HG02571 (cell line): ENCODE data around the gene BRD7.

Source experiments
- ATAC-seq: cut with Tn5 transposase; IDR thresholded peaks from one replicate; pipeline ENCODE4 v1.9.1; 2021; ENCODE audit warnings: mild to moderate bottlenecking, moderate library complexity; ENCODE audit not compliant: unreplicated experiment

Gene BRD7

DNA sequence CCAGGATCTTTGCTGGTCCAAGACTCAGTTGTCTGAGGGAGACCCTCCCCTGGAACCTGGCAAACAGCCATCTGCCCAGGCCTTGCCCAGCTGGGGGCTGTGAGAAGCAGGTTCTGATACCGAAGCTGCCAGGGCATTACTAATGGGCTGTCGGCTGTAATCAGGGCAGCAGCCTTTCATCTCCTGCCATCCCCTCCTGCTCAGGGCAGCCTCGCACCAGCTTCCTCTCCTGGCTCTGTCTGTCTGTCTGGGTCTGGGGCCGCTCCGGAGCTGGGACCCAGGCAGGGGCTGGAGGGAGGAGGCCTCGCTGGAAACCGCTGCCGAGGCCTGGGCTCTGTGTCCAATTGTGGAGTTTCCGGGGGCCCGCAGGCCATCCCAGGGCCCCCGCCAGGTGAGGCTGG is 21.6 kb upstream of the BRD7 start:
- no peak for ATAC-seq

DNA sequence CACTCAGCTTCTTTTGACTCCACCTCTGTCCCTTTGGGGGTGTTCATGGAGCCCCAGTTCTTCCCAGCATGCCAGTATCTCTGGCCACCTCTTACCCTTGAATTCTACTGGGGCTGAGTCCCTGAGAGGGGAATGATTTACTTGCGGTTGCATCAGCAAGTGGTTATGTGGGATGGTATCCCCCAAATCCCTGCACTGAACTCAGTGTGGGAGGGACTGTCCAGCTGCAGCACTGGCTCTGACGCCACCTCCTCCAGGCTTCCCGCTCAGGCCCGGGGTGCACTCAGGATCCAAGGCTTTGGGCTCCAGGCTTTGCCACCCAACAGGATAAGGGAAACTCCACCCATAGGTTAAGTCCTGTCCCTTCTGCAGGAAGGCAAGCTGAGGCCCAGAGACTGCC is 21.1 kb upstream of the BRD7 start:
- ATAC-seq: no peak

DNA sequence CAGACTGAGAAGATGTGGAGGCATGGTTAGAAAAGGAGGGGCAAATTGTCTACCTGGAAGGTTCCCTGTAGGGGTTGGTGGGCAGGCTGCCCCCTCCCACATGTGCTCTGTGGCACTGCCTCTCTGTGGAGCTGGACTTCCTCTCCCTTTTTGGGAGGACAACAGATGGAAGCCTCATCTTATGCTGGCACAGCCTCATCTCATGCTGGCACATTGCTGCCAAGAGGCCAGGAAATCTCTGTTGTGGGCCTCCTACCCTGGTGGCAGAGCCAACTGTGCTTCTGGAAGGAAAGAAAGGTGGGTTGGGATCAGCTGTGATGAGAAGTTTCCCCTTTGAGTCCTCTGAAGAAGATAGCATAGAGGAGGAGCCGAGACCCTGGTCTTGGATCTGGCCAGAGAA is 19.7 kb upstream of the BRD7 start:
- no peak for ATAC-seq

DNA sequence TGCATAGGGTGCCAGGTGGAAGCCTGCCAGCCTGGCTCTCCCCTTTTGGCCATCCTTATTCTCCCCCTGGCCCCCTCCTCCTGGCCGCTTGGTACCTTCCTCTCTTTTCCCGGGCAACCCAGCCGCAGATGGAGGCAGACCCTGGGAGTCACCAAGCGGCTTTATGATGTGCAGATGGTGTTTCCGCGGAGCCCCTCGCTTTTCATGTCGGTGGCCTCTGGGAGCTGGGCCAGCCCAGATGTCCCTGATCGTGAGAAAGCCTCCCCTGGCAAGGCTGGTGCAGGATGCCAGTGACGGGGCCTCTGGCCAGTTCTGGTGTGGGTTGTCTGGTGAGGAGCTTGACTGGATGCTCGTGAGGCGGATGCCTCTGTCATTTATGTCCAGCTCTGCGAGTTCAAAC is 18.0 kb upstream of the BRD7 start:
- ATAC-seq: no peak

DNA sequence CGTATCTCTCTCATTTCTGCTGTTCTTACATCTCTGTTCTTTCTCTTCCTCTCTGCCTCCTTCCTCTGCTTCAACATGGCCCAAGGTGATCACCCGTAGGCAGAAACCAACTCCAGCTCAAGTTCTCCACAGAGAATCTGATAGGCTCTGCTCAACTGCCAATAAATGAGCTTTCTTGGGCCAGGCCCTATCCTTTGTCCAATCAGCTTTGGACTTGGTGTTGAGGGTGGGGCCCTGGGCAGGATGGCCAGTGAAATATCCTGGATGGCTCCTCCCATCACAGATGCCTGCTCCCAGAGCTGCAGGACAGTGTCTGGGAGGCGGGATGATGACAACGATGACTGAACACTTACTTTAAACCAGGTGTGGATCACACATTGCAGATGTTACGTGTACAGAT is 17.4 kb upstream of the BRD7 start:
- ATAC-seq: no peak

DNA sequence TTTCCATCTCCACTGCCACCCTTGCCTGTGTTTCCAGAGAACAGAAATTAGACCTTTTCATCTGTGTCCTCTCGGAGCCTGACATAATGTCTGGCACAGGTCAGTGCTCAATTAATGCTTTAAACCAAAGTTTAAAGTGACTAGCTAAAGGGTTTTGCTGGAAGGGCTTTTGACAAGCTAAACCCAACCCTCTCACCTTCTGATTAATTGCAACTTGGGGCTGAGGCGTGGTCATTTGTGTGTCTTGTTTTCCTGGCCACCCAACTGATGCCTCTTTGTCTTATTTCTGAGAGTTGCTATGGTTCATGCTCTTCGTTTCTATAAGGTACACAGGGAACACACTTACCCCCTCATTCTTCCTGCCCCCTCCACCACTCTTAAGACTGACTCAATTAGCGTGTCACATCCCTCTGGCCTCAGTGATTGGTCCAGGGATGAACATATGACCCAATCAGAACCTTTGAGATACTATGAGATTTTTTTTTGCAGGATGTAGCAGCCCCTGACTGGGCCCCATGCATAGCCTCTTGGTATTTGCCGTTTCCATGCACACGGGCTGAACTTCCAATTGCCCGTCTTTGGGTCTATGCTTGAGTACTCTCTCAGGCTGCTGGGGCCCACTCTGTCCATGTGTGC is 15.8 kb upstream of the BRD7 start:
- ATAC-seq: no peak

DNA sequence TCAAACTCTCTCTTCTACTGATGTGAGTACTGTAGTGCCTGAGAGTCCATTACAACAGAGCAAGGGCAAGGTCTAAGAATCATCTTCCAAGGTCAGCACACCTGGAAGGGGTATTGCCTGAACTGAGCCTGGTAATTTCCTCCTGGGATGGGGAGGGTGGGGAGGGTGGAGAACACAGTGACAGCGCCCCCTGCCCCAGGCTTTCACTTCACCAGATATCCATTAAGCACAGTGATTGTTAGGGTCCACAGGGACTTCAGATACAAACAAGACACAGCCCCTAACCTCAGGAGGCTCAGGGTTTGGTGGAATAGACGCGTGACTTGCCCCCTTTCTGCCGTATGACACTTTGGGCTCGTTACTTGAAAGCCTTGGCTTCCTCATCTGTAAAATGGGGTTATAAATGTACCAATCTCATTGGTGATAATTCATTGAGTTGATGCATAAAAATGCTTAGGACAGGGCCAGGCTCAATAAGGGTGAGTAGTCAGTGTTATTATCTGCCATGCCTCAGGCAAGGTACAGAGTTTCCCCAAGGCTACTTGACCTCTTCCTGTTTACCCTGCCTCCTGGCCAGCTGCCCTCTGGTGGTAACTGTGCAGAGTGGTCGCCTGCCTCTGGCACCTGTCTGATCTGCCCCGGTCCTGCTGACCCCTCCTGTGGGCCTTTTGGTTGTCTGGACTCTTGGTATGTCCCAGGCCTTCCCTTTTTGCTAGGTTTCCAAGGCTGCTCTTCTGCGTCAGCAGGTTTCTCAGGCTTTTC is 13.1 kb upstream of the BRD7 start:
- no peak for ATAC-seq

DNA sequence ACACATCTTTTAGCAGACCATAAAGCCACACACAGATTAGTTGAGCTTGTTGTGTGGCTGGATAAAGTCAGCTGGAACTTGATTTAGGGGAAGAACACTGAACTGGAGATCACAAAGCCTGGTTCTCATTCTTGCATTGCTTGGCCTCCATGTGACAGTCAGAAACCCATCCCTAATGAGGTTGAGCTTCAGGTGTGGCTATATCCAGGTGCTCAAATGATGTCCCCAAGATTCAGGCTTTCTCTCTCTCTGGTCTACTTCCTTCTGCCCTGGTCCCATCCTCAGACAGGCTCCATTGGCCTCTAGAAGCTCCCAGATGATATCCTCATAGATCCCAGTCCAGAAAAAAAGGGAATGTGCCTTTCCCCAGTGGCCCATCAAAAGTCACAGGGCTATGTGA is 9.6 kb upstream of the BRD7 start:
- no peak for ATAC-seq

DNA sequence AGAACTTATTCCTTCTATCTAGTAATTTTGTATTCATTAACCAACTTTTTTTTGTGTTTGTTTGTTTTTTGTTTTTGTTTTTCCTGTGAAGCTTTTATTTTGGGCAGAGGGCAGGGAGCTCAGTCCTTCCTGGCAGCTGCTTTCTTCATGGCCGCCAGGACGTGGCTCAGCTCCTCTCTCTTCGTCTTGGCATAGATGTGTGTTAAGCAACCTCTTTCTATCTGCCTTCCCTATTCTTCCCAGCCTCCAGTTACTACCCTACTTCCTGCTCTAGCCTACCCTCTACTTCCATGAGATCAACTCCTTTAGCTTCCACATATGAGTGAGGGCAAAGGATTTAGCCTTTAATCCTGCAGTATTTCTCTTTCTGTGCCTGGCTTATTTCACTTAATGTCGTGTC is 8.2 kb upstream of the BRD7 start:
- ATAC-seq: no peak

DNA sequence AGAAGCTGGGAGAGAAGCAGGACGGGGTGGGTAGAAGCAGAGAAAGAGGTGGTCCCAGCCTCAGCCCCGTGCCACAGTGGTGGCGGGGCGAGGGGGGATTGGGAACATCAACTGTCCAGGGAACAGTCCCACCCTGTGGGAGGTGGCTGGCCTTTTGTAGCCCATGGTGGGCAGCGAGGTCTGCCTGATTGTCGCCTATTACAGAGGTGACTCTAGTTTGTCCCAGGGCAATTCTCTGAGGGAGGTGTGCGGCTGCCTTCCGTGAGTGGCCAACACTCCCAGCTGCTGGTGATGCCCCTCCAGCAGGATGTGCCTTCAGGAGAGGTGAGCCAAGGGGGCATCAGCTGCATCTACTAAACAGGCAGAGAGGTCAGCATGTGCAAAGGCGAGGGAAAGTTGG is 5.0 kb upstream of the BRD7 start:
- no peak for ATAC-seq

DNA sequence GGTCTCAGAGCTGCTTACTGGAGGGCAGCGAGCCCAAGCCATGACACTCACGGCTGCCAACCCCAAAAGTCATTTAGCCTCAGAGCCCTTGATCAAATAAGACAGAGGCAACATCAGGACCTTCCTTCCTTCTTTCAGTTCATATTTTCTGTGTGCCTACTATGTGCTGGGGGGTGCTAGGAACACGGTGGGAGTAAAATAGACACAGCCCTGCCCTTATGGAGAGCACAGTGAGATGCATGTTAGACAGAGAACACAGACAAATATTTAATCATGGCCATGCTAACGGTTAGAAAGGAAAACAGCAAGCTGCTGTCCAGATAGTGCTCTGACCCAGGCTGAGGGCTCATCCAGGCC is 4.5 kb upstream of the BRD7 start:
- ATAC-seq: no peak

DNA sequence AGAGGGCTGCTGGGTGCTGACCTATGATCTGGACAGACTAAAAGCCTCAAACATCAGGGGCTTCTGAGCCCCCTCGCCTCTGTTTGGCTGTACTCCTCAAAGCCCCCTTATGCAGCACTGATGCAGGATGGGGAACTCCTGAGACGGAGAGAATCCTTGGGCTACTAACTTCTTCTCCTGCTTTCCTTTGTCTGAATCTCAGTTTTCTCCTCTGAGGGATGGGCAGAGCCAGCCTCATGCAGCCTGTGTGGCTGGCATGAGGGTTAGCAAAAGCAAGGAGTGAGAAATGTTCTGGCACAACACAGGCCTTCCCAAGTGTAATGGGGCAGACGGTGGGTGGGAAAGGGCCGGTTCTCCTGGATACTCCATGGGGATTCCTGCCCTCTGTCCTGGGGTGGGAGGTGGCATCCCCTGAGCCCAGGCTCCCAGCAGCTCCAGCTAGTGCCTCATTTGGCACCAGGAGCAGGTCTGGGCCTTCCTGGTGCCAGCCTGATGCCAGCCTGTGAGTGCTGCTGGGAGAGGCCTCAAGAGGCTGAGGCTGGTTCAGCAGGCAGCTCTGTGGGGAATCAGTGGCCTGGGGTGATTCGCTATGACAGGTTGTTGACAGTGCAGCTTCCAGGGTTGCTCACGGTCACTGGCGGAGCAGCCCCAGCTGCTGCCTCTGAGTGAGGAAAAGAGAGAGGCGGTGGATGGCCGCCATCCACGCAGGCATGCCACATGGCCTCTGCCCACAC is 4.0 kb upstream of the BRD7 start:
- no peak for ATAC-seq

DNA sequence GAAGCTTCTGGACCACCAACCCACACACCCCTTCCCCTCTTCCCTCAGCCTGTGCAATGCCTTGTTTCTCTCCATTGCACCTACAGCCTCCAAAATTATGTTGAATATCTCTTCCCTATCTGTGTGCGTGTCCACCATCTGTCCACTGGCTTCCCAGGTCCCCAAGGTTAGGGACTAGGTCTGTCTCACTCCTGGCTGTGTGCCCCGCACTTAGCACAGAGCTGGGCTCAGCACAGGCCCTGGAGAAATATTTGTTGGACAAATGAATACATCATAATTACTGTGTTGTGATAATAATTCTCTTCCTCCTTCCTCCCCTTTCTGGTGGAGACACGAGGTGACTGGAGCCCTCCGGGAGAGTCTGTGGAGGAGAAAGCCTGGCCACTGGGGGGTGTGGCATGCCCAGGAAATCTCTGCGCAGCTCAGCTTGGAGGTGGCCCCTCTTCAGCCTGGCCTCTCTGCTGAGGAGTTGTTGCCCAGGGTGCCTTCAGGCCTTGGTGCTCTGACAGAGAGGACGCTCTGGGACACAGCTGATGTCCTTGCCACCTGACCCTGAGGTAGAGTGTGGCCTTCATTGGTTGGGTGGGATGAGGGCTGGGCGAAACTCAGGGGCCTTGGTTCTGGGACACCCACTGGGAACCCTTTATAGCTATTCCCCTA is 3.3 kb upstream of the BRD7 start:
- ATAC-seq: no peak

DNA sequence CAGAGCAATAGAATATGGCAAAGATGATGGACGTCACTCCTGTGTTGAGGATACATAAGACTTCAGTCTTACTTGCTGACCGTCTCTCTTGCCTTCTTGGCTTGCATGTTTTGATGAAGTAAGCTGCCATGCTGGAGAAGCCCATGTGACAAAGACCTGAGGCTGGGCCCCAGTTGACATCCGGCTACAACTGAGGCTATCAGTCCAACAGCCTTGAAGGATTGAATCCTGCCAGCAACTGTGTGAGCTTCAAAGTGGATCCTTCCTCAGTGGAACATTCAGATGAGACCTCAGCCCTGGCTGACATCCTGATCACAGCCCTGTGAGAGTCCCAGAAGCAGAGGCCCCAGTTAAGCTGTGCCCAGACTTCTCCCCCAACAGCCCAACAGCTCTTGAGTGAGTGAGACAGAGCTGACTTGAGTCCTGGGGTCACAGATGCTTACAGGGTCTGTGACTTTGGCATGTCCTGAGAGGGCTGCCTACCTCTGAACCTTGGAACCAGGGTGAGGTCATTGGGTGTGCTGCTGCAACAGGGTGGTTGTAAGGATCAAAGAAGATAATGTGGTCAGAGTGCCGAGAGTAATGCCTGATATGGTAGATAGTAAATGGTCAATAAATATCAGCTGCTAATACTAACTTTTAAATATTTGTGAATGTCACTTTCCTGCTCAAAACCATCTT is 2.4 kb upstream of the BRD7 start:
- no peak for ATAC-seq

DNA sequence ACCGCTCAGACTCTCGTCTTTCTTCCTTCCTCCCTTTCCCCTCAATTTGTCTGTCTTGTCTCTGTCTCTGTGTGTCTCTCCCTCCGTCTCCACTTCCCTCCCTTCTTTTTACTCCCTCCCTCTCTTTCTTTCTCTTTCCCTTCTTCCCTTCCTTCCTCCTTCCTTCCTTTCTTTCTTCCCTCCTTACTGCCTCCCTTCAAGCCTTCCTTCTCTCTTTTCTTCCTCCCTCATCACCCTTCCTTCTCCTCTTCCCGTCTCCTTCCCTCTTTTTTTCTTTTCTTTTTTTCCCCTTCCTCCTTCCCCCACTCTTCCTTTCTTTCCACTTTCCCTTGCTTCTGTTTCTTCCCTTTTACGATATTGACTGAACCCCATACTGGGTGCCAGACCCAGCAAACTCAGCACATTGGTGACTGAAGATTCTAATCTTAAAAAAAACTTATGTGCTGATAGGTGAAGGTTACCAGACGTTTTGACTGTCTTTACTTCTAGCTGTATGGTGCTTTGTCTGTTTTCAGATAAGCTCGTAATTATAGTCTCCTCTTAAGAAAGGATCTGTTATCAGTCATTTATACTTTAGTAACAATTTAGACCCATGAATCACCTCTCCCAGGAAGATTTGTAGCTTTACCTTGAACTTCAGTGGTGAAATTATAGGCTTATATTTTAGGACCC is 481 bp upstream of the BRD7 start:
- ATAC-seq: no peak

DNA sequence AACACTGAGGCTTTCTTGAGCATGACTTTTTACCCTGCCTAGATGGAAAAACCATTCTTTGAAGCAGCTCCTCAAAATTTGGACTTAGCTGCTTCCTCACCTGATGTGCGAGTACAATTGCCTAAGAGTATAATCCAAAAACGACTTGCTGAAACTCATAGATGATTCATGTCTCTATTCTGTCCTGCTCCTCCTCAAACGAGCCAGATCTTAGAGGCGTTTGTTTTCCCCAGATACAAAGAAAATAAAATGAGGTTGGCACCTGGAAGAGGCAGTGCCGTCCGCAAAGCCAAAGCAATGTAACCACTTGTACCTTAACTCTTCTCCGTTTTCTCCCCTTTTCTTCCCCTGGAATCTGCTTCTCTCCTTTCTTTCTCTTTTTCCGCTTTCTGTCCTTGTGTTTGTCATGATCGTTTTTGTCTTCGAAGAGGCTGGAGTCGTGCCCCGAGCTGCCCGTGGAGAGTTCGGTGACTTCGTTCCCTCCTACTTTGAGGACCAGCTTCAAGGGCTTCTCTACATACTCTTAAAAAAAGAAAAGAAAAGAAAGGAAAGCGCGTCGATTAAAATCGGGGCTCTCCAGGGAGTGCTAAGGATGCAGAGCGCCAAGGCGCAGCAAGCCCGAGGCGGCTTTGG is 895 bp downstream of the BRD7 start:
- ATAC-seq: no peak

DNA sequence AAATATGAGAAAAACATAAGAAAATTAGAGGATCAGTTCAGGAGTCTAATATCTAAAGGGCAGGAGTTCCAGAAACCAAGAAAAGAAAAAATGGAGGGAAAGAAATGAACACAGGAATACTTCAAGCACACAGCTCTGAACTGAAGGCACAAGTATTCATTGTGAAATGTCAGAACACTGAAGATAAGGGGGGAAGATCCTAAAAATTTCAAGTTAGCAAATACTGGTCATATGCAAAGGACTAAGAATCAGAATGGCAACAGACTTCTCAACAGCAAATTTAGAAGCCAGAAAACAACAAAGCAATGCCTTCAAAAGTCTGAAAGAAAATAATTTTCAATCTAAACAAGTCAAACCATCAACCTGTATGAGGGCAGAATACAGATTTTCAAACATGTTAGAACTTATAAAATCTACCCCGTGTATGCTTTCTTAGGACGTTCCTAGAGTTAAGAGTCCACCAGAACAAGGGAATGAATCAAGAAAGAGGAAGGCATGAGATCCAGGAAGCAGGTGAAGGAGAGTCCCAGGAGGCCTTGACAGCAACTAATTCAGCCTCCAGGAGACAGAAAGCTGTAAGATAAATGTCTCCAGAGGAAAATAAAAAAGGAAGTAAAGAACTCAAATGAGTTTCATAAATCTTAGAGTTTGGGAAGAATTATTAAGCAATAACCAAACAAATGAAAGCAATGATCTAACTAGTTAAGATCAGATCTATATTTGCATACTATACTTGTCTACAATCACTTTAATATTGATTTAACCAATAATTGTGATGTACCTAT is 2.8 kb downstream of the BRD7 start:
- ATAC-seq: no peak

DNA sequence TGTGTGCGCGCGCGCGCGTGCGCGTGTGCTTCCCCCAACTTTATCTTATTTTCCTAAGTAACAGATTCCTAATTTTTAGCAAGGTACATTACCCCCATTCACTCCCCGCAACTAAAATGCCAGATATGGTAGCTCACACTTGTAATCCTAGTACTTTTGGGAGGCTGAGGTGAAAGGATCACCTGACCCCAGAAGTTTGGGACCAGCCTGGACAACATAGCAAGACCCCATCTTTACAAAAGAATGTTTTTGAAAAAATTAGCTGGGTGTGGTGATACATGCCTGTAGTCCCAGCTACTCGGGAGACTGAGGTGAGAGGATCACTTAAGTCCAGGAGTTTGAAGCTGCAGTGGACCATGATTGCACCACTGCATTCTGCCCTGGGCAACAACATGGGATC is 5.1 kb downstream of the BRD7 start:
- no peak for ATAC-seq

DNA sequence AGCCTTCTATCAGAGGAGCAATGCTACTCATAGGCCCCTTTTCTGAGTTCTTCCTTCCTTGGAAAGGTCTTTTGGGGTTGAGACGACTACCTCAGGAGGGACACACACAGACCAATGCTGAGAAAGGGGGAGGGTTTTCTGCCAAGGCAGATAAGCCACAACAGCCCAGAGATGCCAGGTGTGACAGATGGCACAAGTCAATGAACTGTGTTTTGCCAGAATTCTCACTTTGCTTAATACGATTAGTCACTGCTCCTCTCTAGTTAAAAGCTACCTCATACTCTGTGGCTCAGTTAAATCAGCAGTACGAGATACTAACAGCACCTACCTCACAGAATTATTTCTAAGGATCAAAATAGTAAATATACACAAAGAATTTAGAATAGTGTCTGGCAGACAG is 8.0 kb downstream of the BRD7 start:
- no peak for ATAC-seq
